Measurements from ENCODE around the gene RNASEH2A.
"Not testable (repeated sequence)": the region's sequence is repeated elsewhere in the genome, so short reads cannot be mapped to it uniquely, and the experiment has no call there.

RNASEH2A gene

GRCh38 chr19:12794196-12794941, 12.0 kb upstream of the RNASEH2A start:
- DNase-seq, result no peak

DNA sequence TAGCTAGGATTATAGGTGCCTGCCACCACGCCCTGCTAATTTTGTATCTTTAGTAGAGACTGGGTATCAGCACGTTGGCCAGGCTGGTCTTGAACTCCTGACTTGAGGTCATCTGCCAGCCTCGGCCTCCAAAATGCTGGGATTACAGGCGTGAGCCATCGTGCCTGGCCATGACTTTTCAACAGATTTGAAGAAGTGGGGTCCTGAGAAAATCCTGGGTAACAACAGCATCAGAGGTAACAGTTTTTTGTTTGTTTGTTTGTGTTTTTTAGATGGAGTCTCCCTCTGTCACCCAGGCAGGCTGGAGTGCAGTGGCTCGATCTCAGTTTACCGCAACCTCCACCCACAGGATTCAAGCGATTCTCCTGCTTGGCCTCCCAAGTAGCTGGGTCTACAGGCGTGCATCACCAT, 11.4 kb upstream of the RNASEH2A start:
- DNase-seq, result no peak

DNA sequence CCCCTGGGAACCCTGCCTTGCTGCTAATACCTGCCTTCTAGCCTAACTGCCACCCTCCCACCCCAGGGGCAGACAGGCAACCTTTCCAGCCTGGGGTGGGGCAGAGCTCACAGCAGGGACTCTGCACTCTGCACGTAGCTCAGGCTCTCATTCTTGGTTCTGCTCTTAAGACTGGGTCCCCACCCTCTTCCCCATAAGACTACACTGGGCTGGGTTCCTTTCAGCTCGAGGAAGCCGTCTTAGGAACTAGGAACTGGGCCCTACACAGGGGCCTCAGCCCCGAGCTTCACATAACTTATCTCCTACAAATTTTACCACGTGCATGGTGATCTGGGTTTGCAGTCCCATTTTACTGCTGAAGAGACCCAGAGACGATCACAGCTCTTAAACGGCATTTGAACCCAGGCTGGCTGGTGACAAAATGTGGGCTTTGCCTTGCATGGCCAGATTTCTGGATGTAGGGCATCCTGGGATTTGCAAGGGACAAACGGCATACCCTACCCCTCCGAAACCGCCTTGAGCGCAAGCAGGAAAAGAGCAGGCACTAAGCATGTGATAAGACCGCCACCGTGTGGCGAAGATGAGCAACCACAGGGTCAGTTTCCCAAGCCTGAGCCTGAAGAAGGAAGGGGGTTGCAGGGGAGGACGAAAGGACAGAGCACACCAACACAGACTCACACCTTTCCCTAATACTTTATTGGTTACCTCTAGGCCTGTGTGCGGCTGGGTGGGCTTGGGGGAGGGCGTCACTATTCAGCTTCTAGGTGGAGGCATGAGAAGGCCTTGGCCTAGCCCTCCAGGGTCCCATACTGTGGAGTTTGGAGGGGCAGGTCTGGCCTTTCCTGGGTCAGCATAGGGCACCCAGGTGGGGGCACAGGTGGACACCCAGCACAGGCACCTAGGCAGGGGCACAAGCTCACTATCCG, 10.0 kb upstream of the RNASEH2A start:
- DNase-seq, result no peak

DNA sequence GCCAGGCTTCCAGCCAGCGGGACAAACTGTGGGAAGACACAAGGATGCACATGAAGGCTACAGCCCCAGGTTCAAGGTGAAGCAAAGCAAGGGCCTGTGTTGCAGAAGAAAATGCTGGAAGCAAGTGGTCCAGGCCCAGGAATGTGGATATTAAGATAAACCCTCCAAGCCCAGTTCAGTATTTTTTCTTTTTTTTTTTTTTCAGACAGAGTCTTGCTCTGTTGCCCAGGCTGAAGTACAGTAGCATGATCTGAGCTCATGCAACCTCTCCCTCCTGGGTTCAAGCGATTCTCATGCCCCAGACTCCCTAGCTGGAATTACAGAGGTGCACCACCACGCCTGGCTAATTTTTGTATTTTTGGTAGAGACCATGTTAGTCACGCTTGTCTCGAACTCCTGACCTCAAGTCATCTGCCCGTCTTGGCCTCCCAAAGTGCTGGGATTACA, 9.2 kb upstream of the RNASEH2A start:
- DNase-seq, result no peak

DNA sequence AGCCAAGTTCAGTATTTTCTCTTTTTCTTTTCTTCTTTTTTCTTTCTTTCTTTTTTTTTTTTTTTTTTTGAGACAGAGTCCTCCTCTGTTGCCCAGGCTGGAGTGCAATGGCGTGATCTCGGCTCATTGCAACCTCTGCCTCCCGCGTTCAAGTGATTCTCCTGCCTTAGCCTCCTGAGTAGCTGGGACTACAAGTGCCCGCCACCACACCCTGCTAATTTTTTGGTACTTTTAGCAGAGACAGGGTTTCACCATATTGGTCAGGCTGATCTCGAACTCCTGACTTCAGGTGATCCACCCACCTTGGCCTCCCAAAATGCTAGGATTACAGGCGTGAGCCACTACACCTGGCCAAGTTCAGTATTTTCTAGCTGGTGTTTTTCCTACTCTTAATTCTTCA, 8.8 kb upstream of the RNASEH2A start:
- not testable (repeated sequence) for DNase-seq

DNA sequence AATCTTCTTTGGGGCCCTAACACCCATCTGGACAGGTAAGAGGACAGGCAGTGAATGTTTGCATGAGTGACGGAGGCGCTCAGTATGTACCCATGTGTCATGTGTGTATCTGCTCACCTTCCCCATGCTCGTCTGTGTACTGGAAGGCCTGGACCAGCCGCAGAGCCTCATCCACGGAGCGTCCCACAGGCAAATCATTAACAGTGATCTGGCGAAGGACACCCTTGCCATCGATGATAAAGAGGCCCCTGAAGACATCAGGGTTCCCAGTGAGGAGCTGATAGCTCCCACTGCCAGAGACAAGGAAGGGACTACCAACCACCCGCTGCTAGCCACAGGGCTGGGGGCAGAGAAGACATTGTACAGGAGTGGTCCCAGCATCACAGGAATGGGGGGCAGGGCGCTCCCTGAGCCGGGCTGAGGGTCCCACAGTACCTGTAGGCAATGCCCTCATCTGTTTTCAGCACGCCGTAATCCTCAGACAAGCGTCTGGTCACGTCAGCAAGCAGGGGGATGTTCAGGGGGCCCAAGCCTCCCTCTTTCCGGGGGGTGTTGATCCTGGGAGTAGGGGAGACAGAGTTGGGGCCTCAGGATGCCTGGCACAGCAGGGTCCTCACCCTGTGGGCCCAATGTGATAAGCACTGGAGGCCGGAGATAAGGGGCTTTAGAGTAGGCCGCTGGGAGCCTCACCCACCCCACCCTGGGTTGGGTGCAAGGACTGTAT, 6.5 kb upstream of the RNASEH2A start:
- DNase-seq, result no peak

GRCh38 chr19:12800466-12800770, 6.0 kb upstream of the RNASEH2A start:
- no peak for DNase-seq

DNA sequence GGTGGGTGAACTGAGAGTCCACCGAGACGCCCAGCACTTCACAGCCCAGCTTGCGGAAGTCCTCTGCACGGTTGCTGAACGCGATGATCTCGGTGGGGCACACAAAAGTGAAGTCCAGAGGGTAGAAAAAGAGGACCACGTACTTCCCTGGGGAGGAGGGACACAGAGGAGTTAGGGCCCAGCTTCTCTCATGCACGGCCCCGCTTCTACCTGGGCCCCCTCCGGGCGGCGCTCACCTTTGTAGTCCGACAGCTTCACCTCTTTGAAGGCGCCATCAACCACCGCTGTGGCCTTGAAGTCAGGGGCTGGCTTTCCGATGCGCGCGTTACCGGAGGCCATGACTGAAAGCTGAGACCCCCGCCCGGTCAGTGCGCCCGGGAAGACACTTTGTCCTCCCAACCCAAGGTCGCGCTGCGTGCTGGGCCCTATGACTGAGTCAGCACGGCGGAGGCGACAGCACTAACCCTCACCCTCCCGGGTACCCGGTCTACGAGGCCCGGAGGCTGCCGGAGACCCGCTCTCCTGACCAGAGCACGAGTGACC, 5.4 kb upstream of the RNASEH2A start:
- no peak for DNase-seq

DNA sequence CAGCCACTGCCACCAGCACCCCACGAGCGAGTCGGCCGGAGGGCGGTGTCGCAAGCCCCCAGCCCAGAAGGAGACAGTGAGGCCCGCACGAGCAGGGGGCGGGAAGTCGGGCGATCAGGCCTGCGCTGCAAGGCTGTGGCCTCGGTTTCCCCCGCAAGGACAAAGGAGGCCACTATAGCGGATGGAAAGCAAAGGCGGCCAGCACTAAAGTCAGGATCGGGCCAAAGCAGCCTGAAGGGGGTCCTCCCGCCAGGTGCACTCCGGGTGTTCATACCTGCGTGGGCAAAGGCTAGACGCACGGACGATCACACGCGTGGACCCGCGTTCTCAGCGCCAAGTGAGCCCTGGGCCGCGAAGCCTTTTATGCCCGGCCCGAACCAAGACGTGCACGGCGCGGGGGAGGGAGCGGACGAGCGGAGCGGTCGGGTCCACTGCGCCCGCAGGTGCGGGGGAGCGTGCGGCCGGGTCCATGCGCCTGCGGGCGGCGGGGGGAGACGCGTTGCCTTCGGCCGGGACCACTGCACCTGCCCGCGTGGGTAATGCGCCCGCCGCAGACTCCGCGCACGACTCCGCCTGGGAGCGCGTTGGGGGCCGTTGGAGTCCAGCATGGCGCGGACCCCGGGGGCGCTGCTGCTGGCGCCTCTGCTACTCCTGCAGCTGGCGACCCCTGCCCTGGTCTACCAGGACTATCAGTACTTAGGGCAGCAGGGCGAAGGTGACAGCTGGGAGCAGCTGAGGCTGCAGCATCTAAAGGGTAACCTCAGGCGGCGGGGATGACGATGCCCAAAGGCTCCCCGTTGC, 4.7 kb upstream of the RNASEH2A start, which contains the start of the genes PRDX2 and THSD8:
Gene PRDX2, minus strand, starts transcription at position 335 of the 801 bp plus-strand sequence. CDS start 539 bp downstream, outside the sequence.
Gene THSD8, plus strand, starts transcription at position 604 of the 801 bp plus-strand sequence. Its CDS starts 3 bp downstream, at position 607.
- DNase-seq, result peak; percentile 65

GRCh38 chr19:12802267-12803106, 3.9 kb upstream of the RNASEH2A start:
- DNase-seq, result no peak

DNA sequence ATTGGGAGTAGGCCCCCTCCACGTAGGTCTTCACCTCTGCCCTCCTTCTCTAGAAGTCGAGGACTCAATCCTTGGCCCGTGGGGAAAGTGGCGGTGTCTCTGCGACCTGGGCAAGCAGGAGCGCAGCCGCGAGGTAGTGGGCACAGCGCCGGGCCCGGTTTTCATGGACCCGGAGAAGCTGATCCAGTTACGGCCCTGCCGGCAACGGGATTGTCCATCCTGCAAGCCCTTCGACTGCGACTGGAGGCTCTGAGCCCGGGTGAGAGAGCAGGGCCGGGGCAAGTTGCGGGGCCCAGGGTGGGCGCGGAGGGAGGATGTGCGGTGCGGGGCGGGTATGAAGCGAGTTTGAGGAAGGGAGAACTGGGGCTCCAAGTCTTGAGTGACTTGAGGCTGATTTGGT, 2.3 kb upstream of the RNASEH2A start:
- DNase-seq, result no peak

DNA sequence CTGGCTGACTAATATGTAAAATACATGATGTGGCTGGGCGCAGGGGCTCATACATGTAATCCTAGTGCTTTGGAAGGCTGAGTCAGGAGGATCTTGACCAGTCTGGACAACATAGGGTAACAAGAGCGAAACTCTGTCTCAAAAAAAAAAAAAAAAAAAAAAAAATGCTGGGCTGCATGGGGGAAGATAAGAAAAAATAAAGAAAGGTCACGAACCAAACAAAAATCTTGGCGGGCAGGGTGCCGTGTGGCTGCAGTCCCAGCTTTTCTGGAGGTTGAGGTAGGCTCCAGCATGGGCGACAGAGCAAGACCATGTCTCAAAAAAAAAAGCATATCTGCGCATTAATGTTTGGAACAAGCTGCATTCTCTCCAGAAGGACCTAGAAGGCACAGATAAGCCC, 8.7 kb downstream of the RNASEH2A start:
- DNase-seq, result no peak

DNA sequence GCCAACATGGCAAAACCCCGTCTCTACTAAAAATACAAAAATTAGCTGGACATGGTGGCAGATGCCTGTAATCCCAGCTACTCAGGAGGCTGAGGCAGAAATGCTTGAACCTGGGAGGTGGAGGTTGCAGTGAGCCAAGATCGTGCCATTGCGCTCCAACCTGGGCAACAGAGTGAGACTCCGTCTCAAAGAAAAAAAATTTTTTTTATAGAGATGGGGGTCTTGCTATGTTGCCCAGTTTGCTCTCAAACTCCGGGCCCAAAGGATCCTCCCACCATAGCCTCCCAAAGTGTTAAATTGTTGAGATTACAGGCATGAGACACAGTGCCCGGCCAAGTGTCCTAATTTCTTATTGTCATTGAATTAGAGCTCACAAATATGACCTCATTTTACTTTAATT, 10.8 kb downstream of the RNASEH2A start:
- DNase-seq, result not testable (repeated sequence)

DNA sequence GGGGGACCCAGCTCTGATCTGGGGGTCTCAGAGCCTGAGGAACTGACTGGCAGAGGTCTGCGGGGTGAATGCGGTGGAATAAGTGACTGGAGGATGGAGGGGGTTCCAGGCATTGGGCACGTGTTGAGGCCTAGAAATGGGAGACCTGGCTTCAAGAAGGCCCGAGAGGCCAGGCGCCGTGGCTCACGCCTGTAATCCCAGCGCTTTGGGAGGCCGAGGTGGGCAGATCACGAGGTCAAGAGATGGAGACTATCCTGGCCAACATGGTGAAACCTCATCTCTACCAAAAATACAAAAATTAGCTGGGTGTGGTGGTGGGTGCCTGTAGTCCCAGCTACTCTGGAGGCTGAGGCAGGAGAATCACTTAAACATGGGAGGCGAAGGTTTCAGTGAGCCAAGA, 11.4 kb downstream of the RNASEH2A start:
- DNase-seq, result not testable (repeated sequence)

GRCh38 chr19:12821761-12822160, 15.4 kb downstream of the RNASEH2A start:
- no peak for DNase-seq

- DNase-seq, result no peak
Observed at GRCh38 chr19:12825254-12826131, 19.1 kb downstream of the RNASEH2A start.

- no peak for DNase-seq
Observed at GRCh38 chr19:12828494-12828893, 22.1 kb downstream of the RNASEH2A start.

- DNase-seq, result no peak
Observed at GRCh38 chr19:12833418-12833737, 27.0 kb downstream of the RNASEH2A start.

DNA sequence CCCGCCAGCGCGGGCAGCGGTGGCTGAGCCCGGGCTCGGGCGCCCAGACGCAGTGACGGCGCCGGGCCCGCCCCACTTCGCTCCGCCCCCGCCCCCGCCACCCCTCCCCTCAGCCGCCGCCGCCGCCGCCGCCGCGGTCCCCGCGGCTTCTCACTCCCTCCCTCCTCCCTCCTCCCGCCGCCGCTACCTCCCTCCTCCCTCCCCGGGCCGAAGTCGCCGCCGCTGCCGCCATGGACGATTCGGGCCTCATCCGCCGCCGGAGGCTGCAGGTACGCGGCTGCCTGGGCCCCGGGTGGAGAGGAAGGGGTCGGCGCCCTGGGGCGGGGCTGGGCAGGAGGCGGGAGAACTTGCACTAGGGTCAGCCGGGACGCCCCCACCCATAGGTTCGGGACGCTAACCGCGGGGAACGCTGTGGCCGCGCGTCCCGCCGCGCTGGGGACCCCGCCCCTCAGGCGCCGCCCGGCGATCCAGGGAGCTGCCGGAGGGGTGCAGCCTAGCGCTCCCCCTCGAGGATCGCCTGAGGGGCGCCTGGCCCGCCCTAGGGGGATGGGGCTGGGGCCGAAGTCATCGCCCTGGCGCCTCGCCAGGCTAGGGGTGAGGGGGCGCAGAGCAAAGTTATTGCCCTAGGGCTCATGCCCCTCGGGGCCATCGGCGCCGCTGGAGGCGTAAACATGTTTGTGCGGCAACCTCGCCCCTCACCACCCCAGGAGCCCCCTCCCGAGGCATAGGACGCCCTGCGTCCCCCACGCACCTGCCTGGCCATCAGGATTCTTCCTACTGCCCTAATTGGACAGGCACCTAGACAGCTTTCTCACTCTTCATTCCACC, 27.6 kb downstream of the RNASEH2A start:
- DNase-seq, result peak; percentile 72
